Measurements from ENCODE around the gene C20orf204.
A peak's percentile ranks its signal among the peaks of the same experiment; 100 is the strongest.

Gene C20orf204

GRCh38 chr20:64051033-64051452 is 15.1 kb downstream of the C20orf204 start:
- no peak for DNase-seq (ENCODE audit: low read depth)
- H3K4me3 ChIP-seq (ENCODE audit: low read depth, low read length), result no peak overlapping the region
- in situ Hi-C loops (cut with HindIII; ENCODE audit: low sequenced_read_pairs), result loop anchor here (5.0 kb wide), 1 partner anchor 49 kb away; no protein-coding TSS in a partner anchor
- TF ChIP-seq CTCF (IDR thresholded peaks at IDR 0.05; ENCODE audit: low read depth, low read length, missing control alignments), result no peak

DNA sequence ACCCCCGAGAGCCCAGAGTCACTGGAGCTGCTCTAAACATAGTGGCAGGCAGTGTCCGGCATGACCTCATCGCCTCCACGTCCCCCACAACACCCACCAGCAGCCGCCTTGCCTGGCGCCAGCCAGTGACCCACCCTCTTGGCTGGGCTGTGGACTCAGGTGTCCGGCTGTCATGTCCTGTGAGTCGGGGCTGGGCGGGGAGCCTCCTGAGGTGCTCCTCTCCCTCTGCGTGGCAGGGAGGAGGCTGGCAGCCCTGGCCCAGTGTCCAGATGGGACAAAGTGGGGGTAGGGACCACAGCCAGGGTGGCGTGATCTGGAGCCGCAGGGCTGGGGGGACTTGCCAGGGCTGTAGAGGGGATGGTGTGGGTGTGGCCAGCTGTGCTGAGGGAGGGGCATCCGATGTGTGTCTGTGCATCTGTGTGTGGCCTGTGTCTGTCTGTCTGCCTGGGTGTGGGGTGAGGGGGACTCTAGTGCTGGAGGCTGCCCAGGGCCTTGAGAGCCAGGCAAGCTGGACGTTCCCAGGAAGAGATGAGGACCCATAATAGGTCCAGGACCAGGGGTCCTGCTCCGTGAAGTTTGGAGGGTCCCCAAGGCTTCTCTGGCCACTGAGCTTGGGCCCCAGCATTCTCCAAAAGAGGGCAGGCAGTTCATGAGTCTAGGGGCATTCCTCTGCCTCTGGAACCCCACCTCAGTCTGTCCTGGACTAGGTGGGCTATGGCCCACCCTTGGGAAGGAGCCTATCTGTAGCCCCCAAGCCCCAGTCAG is 15.8 kb downstream of the C20orf204 start:
- no peak overlapping the region for H3K4me3 ChIP-seq (ENCODE audit: low read depth, low read length)
- DNase-seq (ENCODE audit: low read depth), result no peak
- TF ChIP-seq CTCF (IDR thresholded peaks at IDR 0.05; ENCODE audit: low read depth, low read length, missing control alignments), result no peak
- in situ Hi-C loops (cut with HindIII; ENCODE audit: low sequenced_read_pairs), result loop anchor here (5.0 kb wide), 1 partner anchor 49 kb away; no protein-coding TSS in a partner anchor

- no peak for TF ChIP-seq CTCF (IDR thresholded peaks at IDR 0.05; ENCODE audit: low read depth, low read length, missing control alignments)
- no peak for DNase-seq (ENCODE audit: low read depth)
- H3K4me3 ChIP-seq (ENCODE audit: low read depth, low read length), result no peak overlapping the region
- in situ Hi-C loops (cut with HindIII; ENCODE audit: low sequenced_read_pairs), result loop anchor here (5.0 kb wide), 1 partner anchor 50 kb away; no protein-coding TSS in a partner anchor
Measured at GRCh38 chr20:64052326-64052722, 16.3 kb downstream of the C20orf204 start.

DNA sequence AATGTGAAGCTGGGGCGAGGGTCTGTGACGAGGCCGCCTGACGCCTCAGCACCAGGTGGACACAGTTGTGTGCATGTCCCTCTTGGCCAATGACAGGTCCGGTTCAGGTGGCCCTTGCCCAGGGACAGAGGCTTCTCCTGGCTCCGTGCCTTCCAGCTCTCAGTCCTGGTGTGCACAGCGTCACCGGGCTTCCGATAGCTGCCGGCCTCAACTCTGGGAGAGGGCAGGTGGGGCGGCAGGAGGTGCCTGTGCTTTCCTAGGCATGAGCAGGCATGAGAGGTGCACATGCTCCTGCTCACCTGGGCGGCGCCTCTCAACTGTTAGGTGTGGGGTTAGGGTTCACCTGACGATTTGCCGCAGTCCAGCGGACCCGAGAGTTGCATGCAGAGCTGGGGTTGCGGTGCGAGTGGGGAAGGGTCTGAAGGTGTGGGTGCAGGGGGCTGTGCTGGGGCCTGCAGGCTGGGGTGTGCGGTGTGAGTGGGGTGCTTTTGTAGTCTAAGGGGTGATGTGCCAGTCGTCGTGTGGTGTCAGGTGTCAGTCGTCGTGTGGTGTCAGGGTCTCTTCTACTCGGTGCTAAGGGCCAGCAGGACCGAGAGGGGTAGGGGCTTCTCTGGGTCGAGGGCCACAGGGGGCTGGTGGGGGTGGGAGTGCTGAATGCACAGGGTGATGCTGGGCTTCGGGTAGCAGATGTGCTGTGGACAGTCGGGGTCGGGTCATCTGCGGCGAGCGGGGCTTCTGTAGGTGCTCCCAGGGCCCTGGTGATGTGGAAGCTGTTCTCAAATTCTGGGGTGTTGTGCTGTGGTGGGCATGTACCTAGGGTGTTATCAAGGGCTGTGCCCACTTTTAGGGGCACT is 17.2 kb downstream of the C20orf204 start:
- no peak for TF ChIP-seq CTCF (IDR thresholded peaks at IDR 0.05; ENCODE audit: low read depth, low read length, missing control alignments)
- H3K4me3 ChIP-seq (ENCODE audit: low read depth, low read length), result no peak overlapping the region
- in situ Hi-C loops (cut with HindIII; ENCODE audit: low sequenced_read_pairs), result loop anchor here (5.0 kb wide), 1 partner anchor 51 kb away; no protein-coding TSS in a partner anchor
- no peak for DNase-seq (ENCODE audit: low read depth)

- DNase-seq (ENCODE audit: low read depth), result no peak
- peak; percentile 23 for TF ChIP-seq CTCF (IDR thresholded peaks at IDR 0.05; ENCODE audit: low read depth, low read length, missing control alignments)
- H3K4me3 ChIP-seq (ENCODE audit: low read depth, low read length), result no peak overlapping the region
- in situ Hi-C loops (cut with HindIII; ENCODE audit: low sequenced_read_pairs), result loop anchor here (5.0 kb wide), 1 partner anchor 52 kb away; no protein-coding TSS in a partner anchor
Measured at GRCh38 chr20:64053841-64054661, 18.1 kb downstream of the C20orf204 start.

All from astrocyte of the cerebellum (primary cell).